ENCODE measurements around the gene TSSK6. TPM values are rescaled to one million over a fixed set of nuclear protein-coding genes. Genes with fewer than 3 reads are reported as not detected.

TSSK6 gene
- total RNA-seq (2014; rRNA removed; shearing (Covaris generic)) (4.5 and 4.9 TPM in 2 replicates), polyA plus RNA-seq (2016; fragmentation: Nextera tagmentation; extraction: Ambion mirVana) (0.28 and 0.63 TPM in 2 replicates)
- long read RNA-seq, partial matches to known transcripts, result 1 of 2 reads
- long read RNA-seq, other reads (novel, unspliced or antisense), result 0 of 2 reads

- Histone ChIP-seq H3K27me3 (ENCODE audit: insufficient read depth) (no peaks in the 10 kb centered on the region), H3K4me2 (peak within 1 kb of the TSS; percentile 99), H3K4me3 (peak within 1 kb of the TSS; percentile 99), H4K20me1 (replicated peaks; ENCODE audit: insufficient read depth) (peaks cover 8% of the 10 kb centered on the region; the same call in 1 of the 2 replicates), H3K27ac (ENCODE audit: low read depth) (peak within 1 kb of the TSS; percentile 92), H3K79me2 (replicated peaks; ENCODE audit: insufficient read depth) (peaks cover 36% of the 10 kb centered on the region), H3K4me1 (ENCODE audit: insufficient read depth) (no peaks in the 10 kb centered on the region; the same call in 1 of the 2 replicates), H3K9me2 (ENCODE audit: insufficient read depth) (no peaks in the 10 kb centered on the region), H2AFZ (peak within 1 kb of the TSS; percentile 98), H3K36me3 (ENCODE audit: insufficient read depth) (0 out of 2 replicates have a peak, but pooled peaks cover under 1% of the 10 kb centered on the region), H3F3A (replicated peaks; ENCODE audit: low read depth) (0 out of 2 replicates have a peak, but pooled peaks cover 3% of the 10 kb centered on the region)
- DNase-seq (ENCODE audit: low spot score) (no peak), ATAC-seq (no peak)
- Mint-ChIP-seq H3K27ac (peak within 1 kb of the TSS; percentile 96), H3K36me3 (ENCODE audit: low read depth) (peaks cover 22% of the 10 kb centered on the region), H3K27me3 (ENCODE audit: insufficient read depth, low read depth, poor library complexity) (peaks cover 15% of the 10 kb centered on the region), H3K4me1 (peaks cover 7% of the 10 kb centered on the region; the same call in 2 of the 3 replicates), H3K4me3 (peak within 1 kb of the TSS; percentile 95), H3K9me3 (no peaks in the 10 kb centered on the region; the same call in 2 of the 3 replicates)
- TF ChIP-seq ETS1 (IDR thresholded peaks at IDR 0.05), result no peak
- no peak for TF ChIP-seq CTCF (conservative IDR thresholded peaks at IDR 0.05; ENCODE audit: low read depth in 2 of 2)
- TF ChIP-seq CREB1 (CRISPR knock-in tag; IDR thresholded peaks at IDR 0.05; ENCODE audit: low read depth), result no peak
- TF ChIP-seq REST (IDR thresholded peaks at IDR 0.05; ENCODE audit: unreplicated experiment), result no peak
- TF ChIP-seq EZH2 (IDR thresholded peaks at IDR 0.05; ENCODE audit: low read depth, unreplicated experiment), result no peak
- TF ChIP-seq ZNF331 (CRISPR knock-in tag; IDR thresholded peaks at IDR 0.05; ENCODE audit: low read depth), result no peak
- TF ChIP-seq ZNF114 (CRISPR knock-in tag; IDR thresholded peaks at IDR 0.05), result no peak
- TF ChIP-seq ZNF462 (CRISPR knock-in tag; IDR thresholded peaks at IDR 0.05), result no peak
- TF ChIP-seq STAT1 (IDR thresholded peaks at IDR 0.05; ENCODE audit: unreplicated experiment), result no peak
- TF ChIP-seq EZH2phosphoT487 (IDR thresholded peaks at IDR 0.05; ENCODE audit: unreplicated experiment), result no peak
- no peak for TF ChIP-seq NANOG (IDR thresholded peaks at IDR 0.05; ENCODE audit: borderline replicate concordance)
- no peak for TF ChIP-seq JUNB (IDR thresholded peaks at IDR 0.05; ENCODE audit: unreplicated experiment)
- no peak for TF ChIP-seq POLR2AphosphoS5 (IDR thresholded peaks at IDR 0.05; ENCODE audit: low read depth)
Measured at GRCh38 chr19:19514881-19515641, at the start of gene TSSK6. Gene TSSK6 (minus strand): TSS chr19:19515548. CDS start chr19:19515427, 121 bp downstream.

Data from GM23338 (cell line).